Subcutaneous abdominal adipose tissue (tissue), 5 donors: ENCODE results near the gene TRIM50.
A peak's percentile ranks its signal among the peaks of the same experiment; 100 is the strongest.
"Not testable (repeated sequence)": the region's sequence is repeated elsewhere in the genome, so short reads cannot be mapped to it uniquely, and the experiment has no call there.

ENCODE experiments used
- H3K27ac ChIP-seq: one replicate; pipeline ENCODE4 v1.7.0; 2013; ENCODE audit warnings: low read depth, mild to moderate bottlenecking, inconsistent platforms, low read length, moderate library complexity
- H3K27me3 ChIP-seq, 5 donors: one replicate each; pipeline ENCODE4 v1.7.0; 2013; ENCODE audit warnings: low read length in 5 of 5, inconsistent platforms in 1 of 5; ENCODE audit not compliant: control insufficient read depth in 5 of 5, insufficient read depth in 4 of 5
- H3K36me3 ChIP-seq, 5 donors: one replicate each; pipeline ENCODE4 v1.7.0; 2013; ENCODE audit warnings: low read length in 5 of 5; ENCODE audit not compliant: control insufficient read depth in 5 of 5, insufficient read depth in 5 of 5
- H3K4me1 ChIP-seq, 5 donors: one replicate each; pipeline ENCODE4 v1.7.0; 2013; ENCODE audit warnings: low read length in 5 of 5, mild to moderate bottlenecking in 3 of 5, moderate library complexity in 1 of 5; ENCODE audit not compliant: control insufficient read depth in 5 of 5, insufficient read depth in 5 of 5
- H3K4me3 ChIP-seq, 5 donors: one replicate each; pipeline ENCODE4 v1.7.0; 2013; ENCODE audit warnings: low read length in 5 of 5, low read depth in 1 of 5
- H3K9ac ChIP-seq, 5 donors: one replicate each; pipeline ENCODE4 v1.7.0; 2013; ENCODE audit warnings: low read length in 5 of 5, mild to moderate bottlenecking in 4 of 5, moderate library complexity in 3 of 5
- H3K9me3 ChIP-seq, 5 donors: one replicate each; pipeline ENCODE4 v1.7.0; 2013; ENCODE audit warnings: low read length in 5 of 5; ENCODE audit not compliant: control insufficient read depth in 5 of 5
- donor health status: healthy.
- donor health status: healthy.
- donor health status: healthy.
- donor health status: healthy.
- donor health status: healthy.

Gene TRIM50

DNA sequence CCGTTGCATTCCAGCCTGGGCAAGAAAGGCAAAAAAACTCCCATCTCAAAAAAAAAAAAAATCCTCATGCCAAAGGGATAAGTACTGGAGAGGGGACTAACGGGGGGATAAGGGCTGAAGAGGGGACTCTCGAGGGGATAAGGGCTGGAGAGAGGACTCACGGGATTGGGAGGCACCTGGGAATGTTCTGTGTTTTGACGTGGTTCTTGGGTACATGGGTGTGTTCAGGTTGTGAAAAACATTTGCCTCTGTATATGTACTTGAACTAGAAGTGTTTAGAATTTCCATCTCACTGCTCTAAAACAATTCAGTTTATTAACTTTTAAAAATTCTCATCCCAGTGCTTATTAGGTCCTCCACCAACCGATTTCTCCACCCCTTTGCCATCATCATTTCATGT lies 4.6 kb upstream of the TRIM50 start:
- H3K36me3 ChIP-seq, result no peaks in the 10 kb centered on the region
- H3K4me1 ChIP-seq, result peaks cover 0 to 11% (median 2%) of the 10 kb centered on the region in 5 donors
- H3K4me3 ChIP-seq, result no peak overlapping the region
- no peaks in the 10 kb centered on the region for H3K9me3 ChIP-seq
- no peak overlapping the region for H3K27ac ChIP-seq
- no peak overlapping the region for H3K9ac ChIP-seq
- H3K27me3 ChIP-seq, result no peaks in the 10 kb centered on the region

DNA sequence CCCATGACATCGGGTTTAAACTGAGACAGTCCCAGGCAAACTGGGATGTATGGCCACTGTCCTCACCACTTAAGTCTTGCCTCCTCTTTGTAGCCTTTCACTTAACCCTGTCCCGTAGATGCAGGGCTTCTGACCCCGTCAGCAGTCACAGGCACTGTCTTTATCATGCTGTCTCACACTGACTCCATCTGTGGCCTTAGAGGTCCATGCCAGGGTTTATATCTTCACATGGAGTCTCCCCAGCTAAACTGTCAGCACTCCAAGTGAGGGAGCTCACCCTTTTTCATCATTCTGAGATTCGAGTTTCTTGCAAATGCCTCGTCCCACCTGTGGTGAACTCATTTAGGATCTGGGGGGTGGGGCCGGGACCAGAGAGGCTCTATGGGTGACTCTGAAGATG lies 2.9 kb upstream of the TRIM50 start:
- H3K9ac ChIP-seq, result no peak overlapping the region
- no peak overlapping the region for H3K27ac ChIP-seq
- no peaks in the 10 kb centered on the region for H3K9me3 ChIP-seq
- H3K4me1 ChIP-seq, result peaks cover 0 to 11% (median 2%) of the 10 kb centered on the region in 5 donors
- H3K4me3 ChIP-seq, result no peak overlapping the region
- no peaks in the 10 kb centered on the region for H3K36me3 ChIP-seq
- H3K27me3 ChIP-seq, result no peaks in the 10 kb centered on the region

DNA sequence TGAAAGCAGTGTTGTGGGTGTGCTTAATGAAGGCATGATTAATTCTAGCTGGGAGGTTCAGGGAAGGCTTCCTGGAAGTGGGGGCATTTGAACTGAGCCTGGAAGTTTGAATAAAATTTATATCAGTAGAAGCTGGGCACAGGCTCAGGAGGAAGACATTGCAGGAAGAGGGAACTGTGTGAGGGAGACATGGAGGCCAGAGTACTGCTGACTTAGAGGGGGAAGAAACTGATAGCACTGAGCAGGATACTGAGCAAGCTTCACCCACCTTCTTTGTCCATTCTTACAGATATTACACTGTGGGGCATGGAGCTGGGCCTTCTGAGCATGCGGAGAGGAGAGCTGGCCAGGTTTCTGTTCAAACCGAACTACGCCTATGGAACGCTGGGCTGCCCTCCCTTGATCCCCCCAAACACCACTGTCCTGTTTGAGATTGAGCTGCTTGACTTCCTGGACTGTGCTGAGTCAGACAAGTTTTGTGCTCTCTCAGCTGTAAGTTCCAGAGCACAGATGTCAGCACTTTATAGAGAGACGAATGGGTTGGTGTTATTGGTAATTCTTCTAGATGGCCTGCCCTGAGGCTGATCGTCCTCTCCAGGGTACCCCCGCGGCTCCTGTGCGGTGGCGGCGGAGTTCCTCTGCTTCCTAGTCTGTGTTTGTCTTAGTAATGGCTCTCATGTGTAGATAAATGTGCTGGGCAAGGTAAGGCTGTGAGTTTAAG lies 2.1 kb upstream of the TRIM50 start:
- Histone ChIP-seq H3K27ac (no peak overlapping the region), H3K9me3 (no peaks in the 10 kb centered on the region), H3K4me3 (no peak overlapping the region), H3K27me3 (no peaks in the 10 kb centered on the region), H3K36me3 (no peaks in the 10 kb centered on the region), H3K9ac (no peak overlapping the region), H3K4me1 (peaks cover 0 to 11% (median 2%) of the 10 kb centered on the region in 5 donors)

DNA sequence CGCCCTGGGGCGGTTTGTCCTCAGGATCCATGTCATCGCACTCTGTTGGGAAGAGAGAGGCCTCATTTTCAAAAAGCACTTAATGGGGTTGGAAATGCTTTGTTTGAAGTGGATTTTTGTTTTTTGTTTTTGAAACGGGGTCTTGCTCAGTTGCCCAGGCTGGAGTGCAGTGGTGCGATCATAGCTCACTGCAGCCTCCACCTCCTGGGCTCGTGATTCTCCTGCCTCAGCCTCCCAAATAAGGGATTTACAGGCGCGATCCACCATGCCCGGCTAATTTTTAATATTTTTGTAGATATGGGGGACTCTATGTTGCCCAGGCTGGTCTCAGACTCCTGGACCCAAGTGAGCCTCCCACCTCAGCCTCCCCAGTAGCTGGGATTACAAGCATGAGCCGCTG lies 814 bp upstream of the TRIM50 start:
- Histone ChIP-seq H3K4me1 (peaks cover 0 to 22% (median 12%) of the 10 kb centered on the region in 5 donors), H3K9ac (no peak overlapping the region), H3K27me3 (no peaks in the 10 kb centered on the region), H3K27ac (no peak overlapping the region), H3K9me3 (no peaks in the 10 kb centered on the region), H3K4me3 (no peak overlapping the region), H3K36me3 (no peaks in the 10 kb centered on the region)

DNA sequence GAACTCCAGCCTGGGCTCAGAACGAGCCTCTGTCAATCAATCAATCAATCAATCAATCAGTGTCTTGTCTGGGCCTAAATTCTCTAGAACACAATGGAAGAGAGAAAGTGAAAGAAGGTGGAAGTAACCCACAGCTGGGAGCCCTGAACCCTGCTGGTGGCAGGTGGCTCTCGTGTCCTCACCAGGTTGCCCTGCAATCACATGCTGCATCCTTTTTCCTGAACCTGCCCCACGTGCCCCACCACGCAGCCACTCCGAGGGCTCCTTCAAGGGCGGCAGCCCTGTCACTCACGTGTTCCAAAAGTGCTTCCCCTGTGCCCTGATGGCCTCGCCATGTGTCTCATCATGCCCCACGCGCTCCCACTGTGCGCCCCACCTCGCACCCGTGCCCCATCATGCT lies 433 bp downstream of the TRIM50 start:
- H3K9me3 ChIP-seq, H3K36me3 ChIP-seq, H3K27me3 ChIP-seq, H3K27ac ChIP-seq, H3K4me3 ChIP-seq, H3K9ac ChIP-seq: not testable (repeated sequence)
- peaks cover 0 to 24% (median 12%) of the 10 kb centered on the region in 5 donors for H3K4me1 ChIP-seq

DNA sequence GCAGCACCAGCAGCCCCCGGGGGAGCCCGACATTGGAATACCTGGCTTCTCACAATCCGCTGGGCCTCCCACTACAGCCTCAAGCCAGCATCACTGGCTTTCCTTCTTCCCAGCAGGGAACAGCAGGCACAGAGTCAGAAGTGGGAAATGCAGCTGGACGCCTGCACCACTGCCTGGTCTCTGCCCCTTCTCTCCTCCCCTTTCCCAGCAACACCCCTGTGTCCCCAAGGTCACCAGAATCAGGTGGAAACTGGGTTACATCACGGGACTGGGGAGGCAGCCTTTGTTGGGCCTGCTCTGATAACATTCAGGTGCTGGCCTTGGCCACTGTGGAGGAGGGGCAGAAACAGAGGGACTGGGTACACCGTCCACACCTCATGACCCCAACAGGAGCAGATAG lies 2.5 kb downstream of the TRIM50 start:
- not testable (repeated sequence) for H3K4me3 ChIP-seq, H3K27me3 ChIP-seq, H3K9me3 ChIP-seq, H3K9ac ChIP-seq, H3K27ac ChIP-seq, H3K36me3 ChIP-seq
- peaks cover 0 to 18% (median 10%) of the 10 kb centered on the region in 5 donors for H3K4me1 ChIP-seq

DNA sequence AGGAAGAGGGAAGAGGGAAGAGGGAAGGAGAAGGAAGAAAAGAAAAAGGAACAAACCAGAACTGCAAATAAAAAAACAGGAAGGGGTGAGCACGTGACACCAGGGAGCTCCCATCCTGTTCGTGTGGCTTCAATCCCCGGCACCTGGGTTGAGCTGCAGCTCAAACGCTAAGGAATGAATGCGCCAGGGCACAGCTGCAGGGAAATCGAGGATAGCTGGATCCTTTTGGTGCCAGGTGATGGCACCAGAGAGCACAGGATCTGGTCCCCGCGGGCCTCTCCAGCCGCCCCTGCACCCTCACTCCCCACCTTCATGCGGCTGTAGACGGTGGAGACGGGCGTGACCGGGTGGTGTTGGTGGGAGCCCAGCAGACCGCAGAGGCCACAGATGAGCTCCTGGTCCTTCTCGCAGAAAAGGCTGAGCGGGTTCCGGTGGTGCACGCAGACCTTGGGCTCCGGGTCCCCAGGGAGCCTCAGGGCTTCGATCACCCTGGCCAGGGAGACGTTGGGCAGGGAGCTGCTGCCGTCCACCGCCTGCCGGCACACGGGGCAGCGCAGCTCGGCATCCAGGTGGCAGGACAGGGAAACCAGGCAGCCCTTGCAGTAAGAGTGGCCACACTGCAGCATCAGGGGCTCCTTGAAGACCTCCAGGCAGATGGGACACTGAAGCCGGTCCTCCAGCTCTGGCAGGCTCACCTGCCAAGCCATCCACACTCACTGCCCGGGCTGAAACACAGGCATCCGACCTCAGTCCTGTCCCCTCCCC lies 3.6 kb downstream of the TRIM50 start:
- Histone ChIP-seq H3K4me1 (peaks cover 0 to 13% (median 10%) of the 10 kb centered on the region in 5 donors), H3K4me3 (peak overlapping the region in 3 of 5 donors; percentile 43 to 59 (median 48)), H3K9ac (peak overlapping the region in 1 of 5 donors; percentile 23)
- not testable (repeated sequence) for H3K36me3 ChIP-seq, H3K27me3 ChIP-seq, H3K9me3 ChIP-seq, H3K27ac ChIP-seq

DNA sequence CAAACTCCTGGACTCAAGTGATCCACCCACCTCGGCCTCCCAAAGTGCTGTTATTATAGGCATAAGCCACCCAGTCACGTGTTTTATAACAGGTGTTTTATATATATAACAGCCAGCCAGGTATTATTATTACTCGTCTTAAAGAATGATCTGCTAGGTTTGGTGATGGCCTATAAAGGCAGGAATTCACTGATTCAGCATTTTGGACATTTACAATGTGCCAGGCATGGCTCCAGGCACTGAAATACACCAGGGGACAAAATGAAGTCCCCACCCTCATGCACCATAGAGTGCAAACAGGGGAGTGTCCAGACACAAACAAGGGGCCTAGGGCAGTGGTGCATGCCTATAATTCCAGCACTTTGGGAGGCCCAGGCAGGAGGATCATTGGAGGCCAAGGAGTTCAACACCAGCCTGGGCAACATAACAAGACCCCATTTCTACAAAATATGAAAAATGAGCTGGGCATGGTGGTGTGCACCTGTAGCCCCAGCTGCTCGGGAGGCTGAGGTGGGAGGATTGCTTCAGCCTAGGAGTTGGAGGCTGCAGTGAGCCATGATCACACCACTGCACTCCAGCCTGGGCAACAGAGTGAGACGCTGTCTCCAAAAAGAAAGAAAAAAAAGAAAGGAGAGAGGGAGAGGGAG lies 4.3 kb downstream of the TRIM50 start:
- H3K27ac ChIP-seq, H3K9me3 ChIP-seq, H3K36me3 ChIP-seq, H3K27me3 ChIP-seq, H3K9ac ChIP-seq: not testable (repeated sequence)
- Histone ChIP-seq H3K4me3 (peak overlapping the region in 2 of 5 donors; percentile 48 to 59), H3K4me1 (peaks cover 0 to 13% (median 10%) of the 10 kb centered on the region in 5 donors)

DNA sequence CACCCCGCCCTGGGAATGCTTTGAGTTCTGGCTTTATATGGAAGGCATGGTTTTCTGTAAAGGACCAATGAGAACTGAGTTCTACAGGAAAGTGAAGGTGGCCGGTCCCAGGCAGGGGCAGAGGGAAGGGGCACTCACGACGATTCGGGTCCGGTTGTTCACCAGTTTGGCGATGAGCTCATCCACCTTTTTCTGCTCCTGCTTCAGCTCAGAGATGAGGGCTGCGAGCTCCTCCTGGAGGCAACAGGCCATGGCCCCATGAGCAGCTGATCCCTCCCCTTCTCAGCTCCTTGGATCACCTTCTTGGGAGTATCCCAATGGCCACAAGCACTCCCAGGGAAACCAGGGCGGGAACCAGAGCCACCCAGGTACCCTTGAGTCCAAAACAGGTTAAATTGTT lies 7.9 kb downstream of the TRIM50 start:
- not testable (repeated sequence) for H3K27ac ChIP-seq

DNA sequence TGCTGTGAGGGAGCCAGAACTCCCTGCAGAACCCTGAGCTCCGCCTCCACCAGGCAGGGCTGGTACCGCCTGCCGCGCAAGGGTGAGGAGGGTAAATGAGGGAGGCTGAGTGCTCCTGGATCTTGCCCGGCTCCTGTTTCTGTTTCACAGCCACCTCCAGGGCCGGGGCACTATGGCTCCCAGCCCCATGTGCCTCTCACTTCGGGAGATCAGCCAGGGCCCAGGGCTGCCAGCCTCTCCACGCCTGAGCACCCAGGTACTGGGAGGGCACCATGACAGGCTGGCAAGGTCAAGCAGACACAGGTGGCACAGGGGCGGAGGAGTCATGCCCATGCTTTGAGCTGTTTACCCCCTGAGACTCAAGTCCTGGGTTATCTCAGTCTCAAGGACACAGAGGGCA lies 8.3 kb downstream of the TRIM50 start:
- H3K36me3 ChIP-seq, H3K4me3 ChIP-seq, H3K9ac ChIP-seq, H3K9me3 ChIP-seq, H3K27ac ChIP-seq, H3K27me3 ChIP-seq: not testable (repeated sequence)
- peaks cover 0 to 11% (median 9%) of the 10 kb centered on the region in 5 donors for H3K4me1 ChIP-seq

More for the DNA sequence above, 7.9 kb downstream of the TRIM50 start:
- not testable (repeated sequence) for H3K9ac ChIP-seq, H3K9me3 ChIP-seq, H3K4me3 ChIP-seq, H3K27me3 ChIP-seq, H3K36me3 ChIP-seq
- peaks cover 0 to 13% (median 10%) of the 10 kb centered on the region in 5 donors for H3K4me1 ChIP-seq
